ENCODE data around the gene INPP4B. TPM values are rescaled to one million over a fixed set of nuclear protein-coding genes. Genes with fewer than 3 reads are reported as not detected.
A peak's percentile ranks its signal among the peaks of the same experiment; 100 is the strongest.

The INPP4B gene
- total RNA-seq, 1 experiment from 2014 or later: 114 TPM

- intact Hi-C loops (cut with micrococcal nuclease; ENCODE audit: unreplicated experiment): loop anchor here (10.0 kb wide), 1 partner anchor 444 kb away; no protein-coding TSS in a partner anchor
- H3K27ac Mint-ChIP-seq (ENCODE audit: unreplicated experiment): no peak overlapping the region
- no TSS peak for BruUV-seq (replicated peaks)
- H3K4me1 Mint-ChIP-seq (ENCODE audit: low read depth, unreplicated experiment): no peaks in the 10 kb centered on the region
- H3K4me3 Mint-ChIP-seq (ENCODE audit: low read depth, unreplicated experiment): no peak overlapping the region
- DNase-seq: no peak
- TF ChIP-seq CTCF (IDR thresholded peaks at IDR 0.05; ENCODE audit: unreplicated experiment): no peak
- H3K36me3 Mint-ChIP-seq (ENCODE audit: insufficient read depth, unreplicated experiment): peaks cover 5% of the 10 kb centered on the region
- H3K27me3 Mint-ChIP-seq (ENCODE audit: unreplicated experiment): no peaks in the 10 kb centered on the region
- CTCF ChIA-PET: no interaction called here
- H3K9me3 Mint-ChIP-seq (ENCODE audit: low read depth, unreplicated experiment): peaks cover 3% of the 10 kb centered on the region
Observed at GRCh38 chr4:142120921-142121320, 725.2 kb downstream of the INPP4B start.

GRCh38 chr4:142112451-142112850, 733.6 kb downstream of the INPP4B start:
- intact Hi-C loops (cut with micrococcal nuclease; ENCODE audit: unreplicated experiment): no loop called here

GRCh38 chr4:142110136-142110535, 736.0 kb downstream of the INPP4B start:
- DNase-seq: no peak
- TF ChIP-seq CTCF (IDR thresholded peaks at IDR 0.05; ENCODE audit: unreplicated experiment): no peak
- H3K27me3 Mint-ChIP-seq (ENCODE audit: unreplicated experiment): no peaks in the 10 kb centered on the region
- CTCF ChIA-PET: no interaction called here
- intact Hi-C loops (cut with micrococcal nuclease; ENCODE audit: unreplicated experiment): no loop called here
- peak overlapping the region; percentile 14 for H3K27ac Mint-ChIP-seq (ENCODE audit: unreplicated experiment)
- H3K4me3 Mint-ChIP-seq (ENCODE audit: low read depth, unreplicated experiment): no peak overlapping the region
- H3K9me3 Mint-ChIP-seq (ENCODE audit: low read depth, unreplicated experiment): no peaks in the 10 kb centered on the region
- no peaks in the 10 kb centered on the region for H3K4me1 Mint-ChIP-seq (ENCODE audit: low read depth, unreplicated experiment)
- peaks cover 30% of the 10 kb centered on the region for H3K36me3 Mint-ChIP-seq (ENCODE audit: insufficient read depth, unreplicated experiment)
- no TSS peak for BruUV-seq (replicated peaks)

More at GRCh38 chr4:142112451-142112850, 733.6 kb downstream of the INPP4B start:
- H3K4me1 Mint-ChIP-seq (ENCODE audit: low read depth, unreplicated experiment): no peaks in the 10 kb centered on the region
- CTCF ChIA-PET: no interaction called here
- H3K27me3 Mint-ChIP-seq (ENCODE audit: unreplicated experiment): no peaks in the 10 kb centered on the region
- no peak overlapping the region for H3K27ac Mint-ChIP-seq (ENCODE audit: unreplicated experiment)
- no peak for TF ChIP-seq CTCF (IDR thresholded peaks at IDR 0.05; ENCODE audit: unreplicated experiment)
- peaks cover 3% of the 10 kb centered on the region for H3K9me3 Mint-ChIP-seq (ENCODE audit: low read depth, unreplicated experiment)
- BruUV-seq (replicated peaks): no TSS peak
- no peak overlapping the region for H3K4me3 Mint-ChIP-seq (ENCODE audit: low read depth, unreplicated experiment)
- peaks cover 30% of the 10 kb centered on the region for H3K36me3 Mint-ChIP-seq (ENCODE audit: insufficient read depth, unreplicated experiment)
- DNase-seq: no peak

- no peak for DNase-seq
Observed at GRCh38 chr4:142104041-142104440, 742.1 kb downstream of the INPP4B start.

More at GRCh38 chr4:142104041-142104440, 742.1 kb downstream of the INPP4B start:
- no peak for TF ChIP-seq CTCF (IDR thresholded peaks at IDR 0.05; ENCODE audit: unreplicated experiment)
- Mint-ChIP-seq H3K27ac (ENCODE audit: unreplicated experiment) (no peak overlapping the region), H3K9me3 (ENCODE audit: low read depth, unreplicated experiment) (no peaks in the 10 kb centered on the region), H3K4me1 (ENCODE audit: low read depth, unreplicated experiment) (peaks cover 1% of the 10 kb centered on the region), H3K36me3 (ENCODE audit: insufficient read depth, unreplicated experiment) (peaks cover 20% of the 10 kb centered on the region), H3K27me3 (ENCODE audit: unreplicated experiment) (no peaks in the 10 kb centered on the region), H3K4me3 (ENCODE audit: low read depth, unreplicated experiment) (no peak overlapping the region)
- no TSS peak for BruUV-seq (replicated peaks)
- intact Hi-C loops (cut with micrococcal nuclease; ENCODE audit: unreplicated experiment): no loop called here
- CTCF ChIA-PET: no interaction called here
